AG09309 (cell line): ENCODE data around the gene DNMT3A.

Experiments
- DNase-seq: peaks from one replicate; pipeline ENCODE4 v3.0.0-alpha.2; 2010; ENCODE audit warnings: low read depth
- H3K4me3 ChIP-seq: 2 replicates; pipeline ENCODE4 v1.5.1; 2011; ENCODE audit warnings: mild to moderate bottlenecking, low read depth, low read length, moderate library complexity; ENCODE audit not compliant: control insufficient read depth
- TF ChIP-seq, protein P1 (sequence below): IDR thresholded peaks from 2 replicates; pipeline ENCODE4 v1.5.1; 2011; ENCODE audit warnings: mild to moderate bottlenecking, low read depth, low read length, inconsistent platforms; ENCODE audit not compliant: insufficient read depth, control insufficient read depth; ENCODE audit errors: missing control alignments

DNMT3A gene

GRCh38 chr2:25229279-25230197 lies 112.2 kb downstream of the DNMT3A start:
- H3K4me3 ChIP-seq: no peak overlapping the region
- no peak for DNase-seq
- TF ChIP-seq, protein P1, sequence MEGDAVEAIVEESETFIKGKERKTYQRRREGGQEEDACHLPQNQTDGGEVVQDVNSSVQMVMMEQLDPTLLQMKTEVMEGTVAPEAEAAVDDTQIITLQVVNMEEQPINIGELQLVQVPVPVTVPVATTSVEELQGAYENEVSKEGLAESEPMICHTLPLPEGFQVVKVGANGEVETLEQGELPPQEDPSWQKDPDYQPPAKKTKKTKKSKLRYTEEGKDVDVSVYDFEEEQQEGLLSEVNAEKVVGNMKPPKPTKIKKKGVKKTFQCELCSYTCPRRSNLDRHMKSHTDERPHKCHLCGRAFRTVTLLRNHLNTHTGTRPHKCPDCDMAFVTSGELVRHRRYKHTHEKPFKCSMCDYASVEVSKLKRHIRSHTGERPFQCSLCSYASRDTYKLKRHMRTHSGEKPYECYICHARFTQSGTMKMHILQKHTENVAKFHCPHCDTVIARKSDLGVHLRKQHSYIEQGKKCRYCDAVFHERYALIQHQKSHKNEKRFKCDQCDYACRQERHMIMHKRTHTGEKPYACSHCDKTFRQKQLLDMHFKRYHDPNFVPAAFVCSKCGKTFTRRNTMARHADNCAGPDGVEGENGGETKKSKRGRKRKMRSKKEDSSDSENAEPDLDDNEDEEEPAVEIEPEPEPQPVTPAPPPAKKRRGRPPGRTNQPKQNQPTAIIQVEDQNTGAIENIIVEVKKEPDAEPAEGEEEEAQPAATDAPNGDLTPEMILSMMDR: no peak

GRCh38 chr2:25228848-25229278 lies 112.9 kb downstream of the DNMT3A start:
- TF ChIP-seq, protein P1: peak; percentile 83
- peak; percentile 16 for DNase-seq
- no peak overlapping the region for H3K4me3 ChIP-seq

DNA sequence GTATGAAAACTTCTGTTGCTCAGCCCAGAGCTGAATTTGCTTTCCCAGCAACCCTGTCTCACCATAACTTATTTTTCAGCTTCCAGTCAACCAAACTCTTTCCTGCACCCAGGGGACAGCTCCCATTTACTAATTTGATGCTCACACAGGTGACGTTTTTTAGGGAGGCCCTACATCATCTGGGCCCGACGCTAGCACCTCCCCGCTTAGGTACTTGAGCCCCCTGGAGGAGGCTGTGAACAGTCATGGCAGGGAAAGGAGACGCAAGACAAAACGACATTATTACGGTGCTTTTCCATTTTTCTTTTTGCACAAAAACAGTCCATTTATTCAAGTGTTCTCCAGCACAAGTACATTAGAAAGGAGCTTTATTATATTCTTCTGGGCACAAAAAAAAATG lies 114.1 kb downstream of the DNMT3A start:
- H3K4me3 ChIP-seq: no peak overlapping the region
- TF ChIP-seq, protein P1: no peak
- no peak for DNase-seq

GRCh38 chr2:25226827-25227226 lies 114.9 kb downstream of the DNMT3A start:
- DNase-seq: no peak
- H3K4me3 ChIP-seq: no peak overlapping the region
- TF ChIP-seq, protein P1: no peak

DNA sequence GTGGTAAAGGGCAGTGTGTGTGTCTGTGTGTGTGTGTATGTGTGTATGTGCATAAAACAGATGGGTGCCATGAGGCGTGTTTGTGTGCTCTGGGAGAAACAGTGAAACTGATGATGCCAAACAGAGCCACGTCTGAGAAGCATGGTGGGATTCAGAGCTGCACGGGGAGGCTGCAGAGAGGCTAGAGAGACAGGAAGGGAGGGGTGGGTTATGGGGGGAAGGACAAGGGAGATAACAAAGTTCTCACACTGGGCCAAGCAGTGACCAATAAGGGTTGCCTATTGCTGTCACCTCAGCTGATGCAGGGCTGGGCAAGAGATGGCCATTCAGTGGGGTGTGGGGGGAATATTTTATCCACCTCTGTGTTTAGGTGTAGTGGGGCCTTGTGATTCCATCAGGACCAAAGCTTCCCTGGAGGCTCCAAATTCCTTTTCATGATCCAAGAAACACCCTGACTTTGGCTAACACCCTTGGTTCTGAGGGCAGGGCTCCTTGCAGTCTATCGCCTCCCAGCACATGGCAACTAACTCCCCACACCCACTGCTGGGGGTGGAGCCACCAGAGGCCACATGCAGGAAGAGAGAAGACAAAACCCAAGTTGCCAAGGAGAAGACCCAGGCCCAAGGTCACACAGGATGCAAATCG lies 119.1 kb downstream of the DNMT3A start:
- no peak overlapping the region for H3K4me3 ChIP-seq
- TF ChIP-seq, protein P1: no peak
- DNase-seq: no peak

DNA sequence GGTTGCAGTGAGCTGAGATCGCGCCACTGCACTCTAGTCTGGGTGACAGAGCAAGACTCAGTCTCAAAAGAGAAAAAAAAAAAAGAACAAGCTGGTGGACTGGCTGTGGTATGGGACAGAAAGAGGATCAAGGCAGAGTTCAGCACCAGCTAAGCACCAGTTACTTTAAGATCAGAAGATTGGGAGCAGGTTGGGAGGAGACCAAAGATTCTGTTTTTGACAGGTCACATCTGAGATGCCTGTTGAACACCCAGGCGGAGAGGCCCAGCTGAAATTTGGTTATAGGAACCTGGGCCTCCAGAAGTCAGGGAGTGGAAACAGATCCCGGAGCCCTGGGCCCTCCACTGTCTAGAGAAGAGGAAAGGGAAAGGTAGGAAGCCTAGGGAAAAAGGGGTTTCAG lies 120.1 kb downstream of the DNMT3A start:
- no peak overlapping the region for H3K4me3 ChIP-seq
- DNase-seq: no peak
- TF ChIP-seq, protein P1: no peak
